Measurements from ENCODE around the gene IFT22. TPM values are rescaled to one million over a fixed set of nuclear protein-coding genes. Genes with fewer than 3 reads are reported as not detected.
"Not testable (repeated sequence)": the region's sequence is repeated elsewhere in the genome, so short reads cannot be mapped to it uniquely, and the experiment has no call there.

The IFT22 gene
- total RNA-seq = 1 to 10 TPM; 6.1 to 6.3 TPM

DNA sequence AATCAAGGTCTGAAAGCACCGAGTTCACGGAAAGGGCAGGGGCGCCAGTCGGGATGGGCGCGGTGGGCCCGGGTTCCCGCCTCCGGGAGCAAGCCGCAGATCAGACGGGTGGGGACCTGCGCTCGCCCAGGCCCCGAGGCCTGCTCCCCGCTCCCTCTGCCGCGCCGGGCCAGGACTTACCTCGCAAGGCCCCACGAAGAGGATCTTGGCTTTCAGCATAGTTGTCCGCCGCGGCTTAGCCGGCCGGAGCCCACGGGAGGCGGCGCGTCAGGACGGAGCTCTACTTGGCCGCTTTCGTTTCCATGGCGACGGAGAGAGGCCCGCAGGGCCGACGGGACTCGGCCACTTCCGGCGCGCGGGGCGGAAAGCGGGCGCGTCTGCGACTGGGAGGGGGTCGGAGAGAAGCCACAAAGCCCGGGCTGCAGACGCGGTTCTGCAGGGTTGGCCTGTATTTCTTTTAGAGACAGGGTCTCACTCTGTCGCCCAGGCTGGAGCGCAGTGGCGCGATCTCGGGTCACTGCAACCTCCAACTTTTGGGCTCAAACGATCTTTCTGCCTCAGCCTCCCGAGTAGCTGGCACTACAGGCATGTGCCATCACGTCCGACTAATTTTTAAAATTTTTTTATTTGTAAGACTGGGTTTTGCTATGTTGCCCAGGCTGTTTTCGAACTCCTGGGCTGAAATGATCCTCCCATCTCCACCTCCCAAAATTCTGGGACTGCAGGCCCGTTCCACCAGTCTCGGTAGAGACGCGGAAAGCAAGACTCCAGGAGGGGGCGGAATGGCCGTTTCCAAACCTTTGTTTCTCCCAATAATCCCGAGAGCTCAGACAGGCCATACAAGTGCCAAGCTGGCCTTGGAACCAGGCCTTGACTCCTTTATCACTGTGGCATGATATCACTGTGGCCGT is at the start of gene IFT22:
IFT22 (minus strand) TSS at position 322 of the 911 bp plus-strand sequence; CDS start at position 219, 103 bp downstream.
- Mint-ChIP-seq H3K36me3 (no peaks in the 10 kb centered on the region), H3K27ac (peak within 1 kb of the TSS; percentile 85), H3K27me3 (no peaks in the 10 kb centered on the region), H3K9me3 (no peaks in the 10 kb centered on the region), H3K4me3 (peak within 1 kb of the TSS; percentile 91), H3K4me1 (peaks cover 7% of the 10 kb centered on the region)
- ATAC-seq (ENCODE audit: low read depth) = peak; percentile 95
- POLR2A ChIA-PET = interaction anchor here (0.6 to 1.7 kb wide), 9 partner anchors 43 to 1268 kb away, joined by 3 to 11 read pairs (median 4); partner anchors contain the start of genes FIS1, PLOD3 and ZNHIT1
- DNase-seq = peak; percentile 90

DNA sequence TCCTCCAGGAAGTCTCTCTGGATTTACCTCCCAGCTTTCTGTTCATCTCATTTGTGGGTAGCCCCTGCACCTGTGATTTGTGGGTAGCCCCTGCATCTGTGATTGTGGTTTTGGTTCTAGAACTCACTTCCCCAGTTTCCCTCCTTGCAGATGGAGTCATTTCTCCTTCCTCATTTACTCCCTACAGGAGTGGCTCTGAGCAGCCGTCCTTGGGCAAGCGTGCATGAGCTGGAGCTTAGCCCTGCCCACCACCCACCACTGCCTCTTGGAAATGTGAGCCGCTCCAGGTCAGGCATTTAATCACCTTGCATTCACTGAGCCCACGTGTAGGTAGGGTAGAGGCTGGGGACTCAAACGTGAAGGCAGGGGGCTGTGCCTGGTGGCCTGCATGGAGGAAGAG is 49.2 kb upstream of the IFT22 start:
- POLR2A ChIA-PET = no interaction called here
- DNase-seq = no peak
- no peak overlapping the region for H3K27ac Mint-ChIP-seq
- H3K27me3 Mint-ChIP-seq = peaks cover 31% of the 10 kb centered on the region
- ATAC-seq (ENCODE audit: low read depth) = no peak
- no peaks in the 10 kb centered on the region for H3K9me3 Mint-ChIP-seq
- H3K4me1 Mint-ChIP-seq = peaks cover 9% of the 10 kb centered on the region
- no peak overlapping the region for H3K4me3 Mint-ChIP-seq
- H3K36me3 Mint-ChIP-seq = no peaks in the 10 kb centered on the region

DNA sequence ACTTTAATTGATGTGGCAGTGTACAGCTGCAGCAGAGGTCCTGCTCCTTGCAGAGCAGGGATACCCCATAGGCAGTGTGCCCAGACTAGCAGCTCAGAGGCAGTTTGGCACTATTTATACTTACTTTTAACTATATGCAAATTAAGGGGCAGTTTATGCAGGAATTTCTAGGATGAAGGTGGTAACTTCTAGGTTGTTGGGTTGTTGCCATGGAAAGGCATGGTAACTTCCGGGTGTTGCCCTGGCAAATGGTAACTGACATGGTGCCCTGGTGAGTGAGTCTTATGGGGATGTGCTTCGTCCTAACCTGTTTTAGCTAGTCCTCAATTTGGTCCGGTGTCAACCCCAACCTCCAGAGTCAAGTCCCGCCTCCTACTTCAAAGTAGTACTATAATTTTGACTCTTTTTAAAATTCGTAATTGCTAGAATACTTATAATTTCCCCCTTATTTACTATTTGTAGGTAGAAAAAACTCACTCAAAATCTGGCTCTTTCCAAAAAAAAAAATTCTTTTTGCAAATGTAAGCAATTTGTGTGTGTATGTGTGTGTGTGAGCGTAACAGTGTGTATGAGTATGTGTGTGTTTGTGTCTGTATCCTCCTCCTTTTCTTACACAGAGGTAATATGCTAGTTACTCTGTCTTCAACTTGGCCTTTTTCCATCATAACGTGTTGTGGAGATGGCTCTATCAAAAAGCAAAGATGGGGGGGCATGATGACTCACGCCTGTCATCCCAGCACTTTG is 47.0 kb upstream of the IFT22 start:
- H3K27me3 Mint-ChIP-seq = peaks cover 45% of the 10 kb centered on the region

DNA sequence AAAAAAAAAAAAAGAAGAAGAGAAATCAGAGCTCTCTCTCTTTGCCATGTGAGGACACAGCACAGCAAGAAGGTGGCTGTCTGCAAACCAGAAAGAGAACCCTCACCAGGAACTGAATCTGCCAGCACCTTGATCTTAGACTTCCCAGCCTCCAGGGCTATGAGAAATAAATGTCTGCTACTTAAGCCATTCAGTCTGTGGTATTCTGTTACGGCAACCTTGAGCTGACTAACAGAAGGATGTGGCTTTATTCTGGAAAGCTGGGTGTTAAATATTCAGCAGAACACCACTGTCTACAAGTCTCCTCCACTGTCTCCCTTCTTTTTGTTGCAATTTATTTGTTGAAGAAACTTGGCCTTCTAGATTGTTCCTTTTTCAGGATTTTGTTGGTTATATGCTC is 46.1 kb upstream of the IFT22 start:
- H3K27ac Mint-ChIP-seq = no peak overlapping the region
- H3K4me3 Mint-ChIP-seq = no peak overlapping the region
- H3K27me3 Mint-ChIP-seq = peaks cover 40% of the 10 kb centered on the region
- H3K36me3 Mint-ChIP-seq = no peaks in the 10 kb centered on the region
- no peaks in the 10 kb centered on the region for H3K9me3 Mint-ChIP-seq
- DNase-seq = no peak
- ATAC-seq (ENCODE audit: low read depth) = peak; percentile 43
- peaks cover 11% of the 10 kb centered on the region for H3K4me1 Mint-ChIP-seq
- POLR2A ChIA-PET = no interaction called here

More for the DNA sequence above, 47.0 kb upstream of the IFT22 start:
- POLR2A ChIA-PET = no interaction called here
- H3K4me3 Mint-ChIP-seq = no peak overlapping the region
- no peaks in the 10 kb centered on the region for H3K9me3 Mint-ChIP-seq
- H3K4me1 Mint-ChIP-seq = peaks cover 11% of the 10 kb centered on the region
- no peak overlapping the region for H3K27ac Mint-ChIP-seq
- H3K36me3 Mint-ChIP-seq = no peaks in the 10 kb centered on the region
- DNase-seq = no peak
- no peak for ATAC-seq (ENCODE audit: low read depth)

DNA sequence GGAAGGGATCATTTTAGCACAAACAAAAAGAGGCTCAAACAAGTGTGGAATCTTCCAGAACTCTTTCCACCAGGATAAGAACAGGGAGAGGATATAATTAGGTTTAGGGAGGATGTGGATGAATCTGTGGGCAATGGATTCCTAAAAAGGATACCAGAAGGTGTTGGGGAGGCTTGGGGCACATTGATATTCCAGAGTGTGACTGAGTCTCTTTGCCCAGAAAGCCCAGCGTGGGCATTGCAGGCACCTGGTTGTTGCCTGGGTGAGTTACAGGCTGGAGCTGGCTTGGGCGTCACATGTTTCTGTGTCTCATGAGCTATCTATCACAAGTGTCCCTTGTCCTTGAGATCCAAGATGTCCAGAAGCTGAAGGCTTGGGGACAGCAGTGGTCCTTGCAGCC is 44.3 kb upstream of the IFT22 start:
- DNase-seq (no peak), ATAC-seq (ENCODE audit: low read depth) (no peak)
- Mint-ChIP-seq H3K27me3 (peaks cover 45% of the 10 kb centered on the region), H3K4me3 (no peak overlapping the region), H3K27ac (no peak overlapping the region), H3K36me3 (no peaks in the 10 kb centered on the region), H3K9me3 (no peaks in the 10 kb centered on the region), H3K4me1 (peaks cover 11% of the 10 kb centered on the region)
- POLR2A ChIA-PET = no interaction called here

DNA sequence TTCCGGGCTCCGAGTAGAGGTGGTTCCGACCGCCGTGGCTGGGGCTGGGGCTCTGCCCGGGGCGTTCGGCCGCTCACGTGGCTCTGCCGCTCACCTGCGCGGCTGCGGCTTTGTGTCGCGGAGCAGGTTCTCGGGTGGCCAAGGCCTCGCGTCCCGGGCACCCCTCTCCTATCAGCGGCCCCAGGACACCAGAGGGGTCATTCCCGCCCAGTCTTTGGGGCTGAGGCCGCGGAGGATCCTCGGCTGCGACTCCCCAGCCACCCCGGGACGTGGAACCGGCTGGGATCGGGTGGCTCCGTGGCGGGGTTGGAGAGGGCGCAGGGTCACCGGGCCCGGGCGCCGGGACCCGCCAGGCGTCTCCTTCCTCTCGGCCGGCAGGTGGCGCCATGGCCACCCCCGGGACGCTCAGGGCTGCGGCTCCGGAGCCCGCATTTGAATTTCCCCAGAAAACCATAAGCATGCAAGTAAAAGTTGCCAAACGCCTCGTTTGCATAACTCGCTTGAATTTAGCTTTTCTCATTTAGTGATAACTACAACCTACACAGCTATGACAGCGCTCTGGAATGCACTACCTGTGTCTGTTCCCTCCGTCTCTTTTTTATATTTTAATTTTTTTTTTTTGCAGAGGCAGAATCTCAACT is 42.2 kb upstream of the IFT22 start:
- H3K4me1 Mint-ChIP-seq = peaks cover 6% of the 10 kb centered on the region
- H3K36me3 Mint-ChIP-seq = no peaks in the 10 kb centered on the region
- ATAC-seq (ENCODE audit: low read depth) (peak; percentile 93), DNase-seq (peak; percentile 85)
- no peak overlapping the region for H3K4me3 Mint-ChIP-seq
- peaks cover 40% of the 10 kb centered on the region for H3K27me3 Mint-ChIP-seq
- POLR2A ChIA-PET = interaction anchor here (1.2 to 1.4 kb wide), 2 partner anchors 42 to 47 kb away, joined by 3 to 6 read pairs; partner anchors contain the start of gene IFT22
- no peak overlapping the region for H3K27ac Mint-ChIP-seq
- H3K9me3 Mint-ChIP-seq = no peaks in the 10 kb centered on the region

DNA sequence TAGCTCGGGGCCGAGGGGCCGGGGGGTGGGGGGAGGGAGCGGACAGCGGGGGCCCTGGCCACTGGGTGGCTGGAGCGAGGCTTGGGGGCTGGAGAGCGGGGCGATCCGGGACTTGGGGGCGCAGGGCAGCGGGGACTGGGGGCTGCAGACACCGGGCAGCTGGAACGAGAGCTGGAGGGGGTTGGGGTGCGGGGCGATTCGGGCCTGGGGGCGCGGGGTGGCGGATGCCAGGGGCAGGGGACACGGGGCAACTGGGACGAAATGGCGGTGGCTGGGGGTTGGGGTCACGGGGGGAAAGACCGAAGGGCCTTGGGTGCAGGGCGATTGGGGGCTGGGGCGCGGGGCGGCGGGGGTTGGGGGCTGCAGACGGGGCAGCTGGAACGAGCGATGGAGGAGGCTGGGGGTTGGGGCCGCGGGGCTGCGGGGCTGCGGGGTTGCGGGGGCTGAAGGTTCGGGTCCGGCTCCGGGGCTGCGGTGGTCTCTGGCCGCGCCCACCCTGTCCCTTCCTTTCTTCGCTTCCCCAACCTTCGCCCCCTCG is 41.7 kb upstream of the IFT22 start:
- ATAC-seq (ENCODE audit: low read depth) (no peak), DNase-seq (no peak)
- Mint-ChIP-seq H3K27ac (no peak overlapping the region), H3K27me3 (peaks cover 36% of the 10 kb centered on the region), H3K4me1 (peaks cover 6% of the 10 kb centered on the region), H3K4me3 (no peak overlapping the region), H3K9me3 (no peaks in the 10 kb centered on the region), H3K36me3 (no peaks in the 10 kb centered on the region)
- POLR2A ChIA-PET = interaction anchor here (0.7 kb wide), 1 partner anchor 141 kb away, joined by 4 read pairs; no protein-coding TSS in a partner anchor

DNA sequence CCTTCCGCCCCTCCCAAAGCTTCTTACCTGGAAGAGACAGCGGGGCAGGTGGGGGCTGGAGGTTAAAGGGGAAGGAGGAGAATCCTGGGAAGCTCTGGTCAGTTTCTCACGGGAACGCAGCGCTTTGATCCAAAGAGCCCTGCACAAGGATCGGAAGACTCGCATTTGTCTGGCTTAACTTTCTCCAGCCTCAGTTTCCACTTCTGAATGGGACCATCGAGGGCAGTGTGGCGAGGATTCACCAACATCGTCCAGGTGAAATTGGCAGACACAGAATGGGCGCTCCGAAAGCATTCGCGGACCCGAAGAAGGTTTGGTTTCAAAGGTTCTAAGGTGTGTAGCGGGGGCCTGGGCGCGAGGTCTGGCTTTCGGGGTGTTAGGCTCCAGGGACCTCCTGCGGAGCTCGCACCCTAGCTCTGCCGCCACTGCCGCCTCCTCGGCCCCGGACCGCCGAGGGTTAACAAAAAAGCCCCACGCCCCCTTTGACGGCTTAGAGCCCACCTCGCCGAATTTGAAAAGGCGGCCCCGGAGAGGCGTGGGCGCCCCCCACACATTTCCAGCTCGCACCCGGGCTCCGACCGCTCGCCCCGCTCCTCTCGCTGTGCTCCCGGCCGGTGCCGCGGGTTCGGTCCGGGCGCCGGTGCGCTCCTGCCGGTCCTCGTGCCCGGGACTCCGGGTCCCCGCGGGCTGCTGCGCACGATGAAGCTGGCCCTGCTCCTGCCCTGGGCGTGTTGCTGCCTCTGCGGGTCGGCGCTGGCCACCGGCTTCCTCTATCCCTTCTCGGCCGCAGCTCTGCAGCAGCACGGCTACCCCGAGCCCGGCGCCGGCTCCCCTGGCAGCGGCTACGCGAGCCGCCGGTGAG is 41.0 kb upstream of the IFT22 start, which contains the start of gene COL26A1:
COL26A1 (plus strand) TSS at position 542 of the 862 bp plus-strand sequence; CDS start at position 700, 158 bp downstream.
- peaks cover 36% of the 10 kb centered on the region for H3K27me3 Mint-ChIP-seq
- H3K27ac Mint-ChIP-seq = no peak within 1 kb of the TSS
- no peaks in the 10 kb centered on the region for H3K36me3 Mint-ChIP-seq
- DNase-seq (peak; percentile 42), ATAC-seq (ENCODE audit: low read depth) (no peak)
- POLR2A ChIA-PET = interaction anchor here (0.7 kb wide), 1 partner anchor 142 kb away, joined by 4 read pairs; no protein-coding TSS in a partner anchor
- peaks cover 3% of the 10 kb centered on the region for H3K4me1 Mint-ChIP-seq
- H3K4me3 Mint-ChIP-seq = no peak within 1 kb of the TSS
- H3K9me3 Mint-ChIP-seq = no peaks in the 10 kb centered on the region

DNA sequence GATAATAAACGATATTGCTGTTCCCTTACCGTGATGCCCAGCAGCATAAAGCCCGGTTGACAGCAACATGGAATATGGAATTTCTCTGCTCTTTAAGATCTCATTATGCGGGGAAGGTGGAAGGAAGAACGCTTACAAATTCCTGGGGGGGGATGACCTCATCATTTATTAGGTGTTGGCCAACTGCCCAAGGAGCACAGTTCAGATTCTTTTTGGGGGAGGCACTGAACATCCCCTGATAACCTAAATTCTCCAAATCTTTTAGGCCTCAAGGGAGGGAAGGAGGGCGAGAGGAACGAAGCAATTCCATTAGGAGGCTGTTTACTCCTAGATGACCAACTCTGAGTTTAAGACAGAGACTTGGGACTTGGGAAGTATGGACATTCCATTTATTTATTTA is 35.8 kb upstream of the IFT22 start:
- Mint-ChIP-seq H3K4me1 (peaks cover 8% of the 10 kb centered on the region), H3K36me3 (no peaks in the 10 kb centered on the region), H3K27ac (no peak overlapping the region), H3K27me3 (peaks cover 24% of the 10 kb centered on the region), H3K9me3 (no peaks in the 10 kb centered on the region), H3K4me3 (no peak overlapping the region)
- DNase-seq (no peak), ATAC-seq (ENCODE audit: low read depth) (no peak)
- POLR2A ChIA-PET = no interaction called here

DNA sequence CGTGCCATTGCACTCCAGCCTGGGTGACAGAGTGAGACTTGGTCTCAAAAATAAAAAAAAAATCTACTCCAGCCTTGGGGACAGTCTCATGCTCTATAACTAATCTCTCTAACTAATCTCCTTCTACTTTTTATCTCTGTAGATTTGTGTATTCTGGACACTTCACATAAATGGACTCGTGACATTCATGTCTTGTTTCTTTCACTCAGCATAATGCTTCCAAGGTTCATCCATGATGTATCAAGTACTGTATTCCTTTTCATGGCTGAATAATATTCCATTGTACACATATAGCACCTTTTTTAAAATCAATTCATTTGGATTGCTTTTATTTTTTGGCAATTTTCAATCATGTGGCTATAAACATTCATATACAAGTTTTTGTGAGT is 31.3 kb upstream of the IFT22 start:
- H3K9me3 Mint-ChIP-seq = no peaks in the 10 kb centered on the region
- POLR2A ChIA-PET = no interaction called here
- DNase-seq = no peak

DNA sequence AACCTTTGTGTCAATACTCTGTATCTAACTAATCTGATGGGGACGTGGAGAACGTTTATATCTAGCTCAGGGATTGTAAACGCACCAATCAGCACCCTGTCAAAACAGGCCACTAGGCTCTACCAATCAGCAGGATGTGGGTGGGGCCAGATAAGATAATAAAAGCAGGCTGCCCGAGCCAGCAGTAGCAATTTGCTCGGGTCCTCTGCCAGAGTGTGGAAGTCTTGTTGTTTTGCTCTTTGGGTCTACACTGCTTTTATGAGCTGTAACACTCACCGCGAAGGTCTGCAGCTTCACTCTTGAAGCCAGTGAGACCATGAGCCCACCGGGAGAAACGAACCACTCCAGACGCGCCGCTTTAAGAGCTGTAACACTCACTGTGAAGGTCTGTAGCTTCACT is 27.7 kb upstream of the IFT22 start:
- H3K27me3 Mint-ChIP-seq; H3K4me3 Mint-ChIP-seq; ATAC-seq (ENCODE audit: low read depth); H3K36me3 Mint-ChIP-seq; DNase-seq; H3K9me3 Mint-ChIP-seq; POLR2A ChIA-PET; H3K27ac Mint-ChIP-seq: not testable (repeated sequence)
- H3K4me1 Mint-ChIP-seq = peaks cover 13% of the 10 kb centered on the region

More for the DNA sequence above, 31.3 kb upstream of the IFT22 start:
- Mint-ChIP-seq H3K27ac (no peak overlapping the region), H3K4me1 (peaks cover 14% of the 10 kb centered on the region), H3K27me3 (peaks cover 21% of the 10 kb centered on the region), H3K36me3 (no peaks in the 10 kb centered on the region), H3K4me3 (no peak overlapping the region)
- no peak for ATAC-seq (ENCODE audit: low read depth)

DNA sequence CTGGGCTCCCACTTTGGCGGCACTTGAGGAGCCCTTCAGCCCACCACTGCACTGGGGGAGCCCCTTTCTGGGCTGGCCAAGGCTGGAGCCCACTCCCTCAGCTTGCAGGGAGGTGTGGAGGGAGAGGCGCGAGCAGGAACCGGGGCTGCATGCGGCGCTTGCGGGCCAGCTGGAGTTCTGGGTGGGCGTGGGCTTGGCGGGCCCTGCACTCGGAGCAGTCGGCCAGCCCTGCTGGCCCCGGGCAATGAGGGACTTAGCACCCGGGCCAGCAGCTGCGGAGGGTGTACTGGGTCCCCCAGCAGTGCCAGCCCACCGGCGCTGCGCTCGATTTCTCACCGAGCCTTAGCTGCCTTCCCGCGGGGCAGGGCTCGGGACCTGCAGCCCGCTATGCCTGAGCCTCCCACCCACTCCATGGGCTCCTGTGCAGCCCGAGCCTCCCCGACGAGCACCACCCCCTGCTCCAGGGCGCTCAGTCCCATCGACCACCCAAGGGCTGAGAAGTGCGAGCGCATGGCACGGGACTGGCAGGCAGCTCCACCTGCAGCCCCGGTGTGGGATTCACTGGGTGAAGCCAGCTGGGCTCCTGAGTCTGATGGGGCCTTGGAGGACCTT is 26.9 kb upstream of the IFT22 start:
- H3K4me3 Mint-ChIP-seq; DNase-seq; H3K27me3 Mint-ChIP-seq; H3K36me3 Mint-ChIP-seq; POLR2A ChIA-PET; ATAC-seq (ENCODE audit: low read depth); H3K27ac Mint-ChIP-seq; H3K9me3 Mint-ChIP-seq: not testable (repeated sequence)
- peaks cover 13% of the 10 kb centered on the region for H3K4me1 Mint-ChIP-seq
